K562 (cell line): ENCODE results near the gene PIGQ. TPM values are rescaled to one million over a fixed set of nuclear protein-coding genes. Genes with fewer than 3 reads are reported as not detected.
A peak's percentile ranks its signal among the peaks of the same experiment; 100 is the strongest.

Experiments used
- ATAC-seq: fragments of 200-7000 bp; cut with Tn5 transposase; 3 replicates; pipeline ENCODE4 v1.9.1; 2020; ENCODE audit warnings: moderate library complexity
- BruUV-seq: library from RNA; stranded (reverse); fragments of 400-500 nt; replicated peaks from 2 replicates; lab custom pipeline; 2021; lab: Mats Ljungman, UMichigan
- CTCF ChIA-PET: fragments of 300-600 bp; formaldehyde crosslinking; extraction: SDS; loops from one replicate; lab custom pipeline; 2021; ENCODE audit warnings: low intra/inter-chr PET ratio; lab: Yijun Ruan, JAX
- POLR2A ChIA-PET: fragments of 300-600, 350-650 bp; sonication (Branson Sonifier 250); formaldehyde crosslinking; extraction: SDS; loops from one replicate; lab custom pipeline; 2021; ENCODE audit warnings: antibody characterized with exemption, inconsistent platforms; lab: Yijun Ruan, JAX
- DNase-seq, 4 experiments: peaks; one replicate each; pipeline versions ENCODE4 v3.0.0 to v3.0.0-alpha.2; 2011 to 2018; ENCODE audit warnings: low spot score in 3 of 4, mixed read lengths in 3 of 4; ENCODE audit errors: extremely low read depth in 1 of 4
- FAIRE-seq: peaks from 2 replicates; lab custom pipeline; 2011; peaks lifted over from hg19 to GRCh38; lab: Jason Lieb, UNC
- H2AFZ ChIP-seq: 2 replicates; pipeline ENCODE4 v1.6.0; 2011; ENCODE audit warnings: low read depth, low read length, control low read depth, inconsistent platforms
- H3K27ac ChIP-seq: fragments of 200-600 bp; 3 replicates; pipeline ENCODE4 v1.8.0; 2011; ENCODE audit warnings: low read depth, mild to moderate bottlenecking, control low read depth, inconsistent platforms, low read length, moderate library complexity, mixed read lengths; ENCODE audit errors: extremely low read depth
- H3K27me3 ChIP-seq, 2 experiments: fragments of 300-600 bp in 1 of 2; 2 replicates in 1 of 2; 3 replicates in 1 of 2; pipeline versions ENCODE4 v1.6.0 to v1.8.0; 2011; ENCODE audit warnings: inconsistent platforms in 2 of 2, low read length in 2 of 2, mild to moderate bottlenecking in 1 of 2, mixed read lengths in 1 of 2, moderate library complexity in 1 of 2; ENCODE audit not compliant: control insufficient read depth in 2 of 2, insufficient read depth in 2 of 2
- H3K36me3 ChIP-seq: fragments of 300-600 bp; 3 replicates; pipeline ENCODE4 v1.8.0; 2011; ENCODE audit warnings: mild to moderate bottlenecking, low read length, inconsistent platforms; ENCODE audit not compliant: control insufficient read depth, insufficient read depth
- H3K4me1 ChIP-seq, 2 experiments: fragments of 200-600 bp in 1 of 2; replicated peaks in 1 of 2; 2 replicates in 1 of 2; 3 replicates in 1 of 2; pipeline versions ENCODE4 v1.5.1 to v1.8.0; 2011; ENCODE audit warnings: inconsistent platforms in 2 of 2, low read length in 2 of 2, mild to moderate bottlenecking in 1 of 2, mixed read lengths in 1 of 2, moderate library complexity in 1 of 2; ENCODE audit not compliant: control insufficient read depth in 2 of 2, insufficient read depth in 2 of 2
- H3K4me2 ChIP-seq: 2 replicates; pipeline ENCODE4 v1.6.1; 2011; ENCODE audit warnings: low read length, control low read depth, inconsistent platforms, mixed read lengths; ENCODE audit not compliant: insufficient read depth
- H3K4me3 ChIP-seq: fragments of 200-600 bp; sonication (generic), shearing (Covaris generic); 2 replicates; pipeline ENCODE4 v1.5.1; 2016; ENCODE audit warnings: control low read depth, inconsistent platforms
- H3K79me2 ChIP-seq: fragments of 200-600 bp; 3 replicates; pipeline ENCODE4 v1.8.0; 2011; ENCODE audit warnings: low read length, inconsistent platforms; ENCODE audit not compliant: control insufficient read depth, insufficient read depth
- H3K9ac ChIP-seq, 2 experiments: 2 replicates each; pipeline versions ENCODE4 v1.6.0 to v1.6.1; 2011; ENCODE audit warnings: low read depth in 2 of 2, low read length in 2 of 2, control low read depth in 1 of 2, inconsistent platforms in 1 of 2, mild to moderate bottlenecking in 1 of 2, mixed read lengths in 1 of 2; ENCODE audit not compliant: insufficient read depth in 1 of 2
- H3K9me1 ChIP-seq: one replicate; pipeline ENCODE4 v1.6.0; 2011; ENCODE audit warnings: inconsistent platforms, mild to moderate bottlenecking, low read length, moderate library complexity; ENCODE audit not compliant: control insufficient read depth, insufficient read depth
- H3K9me3 ChIP-seq: replicated peaks from 2 replicates; pipeline ENCODE4 v1.5.1; 2011; ENCODE audit warnings: low read depth, low read length, inconsistent platforms; ENCODE audit not compliant: control insufficient read depth, insufficient read depth
- H4K20me1 ChIP-seq: replicated peaks from 2 replicates; pipeline ENCODE4 v1.6.1; 2011; ENCODE audit warnings: low read length, inconsistent platforms, mixed read lengths; ENCODE audit not compliant: control insufficient read depth, insufficient read depth
- CBFA2T3 ChIP-seq: fragments of 450-650 bp; IDR thresholded peaks from 2 replicates; pipeline ENCODE4 v1.6.1; 2017
- CLOCK ChIP-seq: fragments of 250-450 bp; sonication (Bioruptor Pico); IDR thresholded peaks from 2 replicates; pipeline ENCODE4 v1.4.0; 2020; ENCODE audit warnings: mild to moderate bottlenecking, moderate library complexity, borderline replicate concordance
- NCOR1 ChIP-seq: fragments of 450-650 bp; IDR thresholded peaks from 2 replicates; pipeline ENCODE4 v1.6.1; 2016; ENCODE audit warnings: mild to moderate bottlenecking, moderate library complexity
- NR2C1 ChIP-seq, 2 experiments: fragments of 450-650 bp; IDR thresholded peaks; 2 replicates each; pipeline ENCODE4 v1.6.1; 2017; ENCODE audit warnings: mild to moderate bottlenecking in 2 of 2, antibody characterized with exemption in 1 of 2, inconsistent platforms in 1 of 2, missing compliant biosample characterization in 1 of 2, missing genetic modification characterization in 1 of 2
- NRF1 ChIP-seq, 2 experiments: fragments of 450-650 bp; IDR thresholded peaks in 1 of 2; conservative IDR thresholded peaks in 1 of 2; 2 replicates each; pipeline ENCODE4 v1.6.1; 2014; ENCODE audit warnings: mild to moderate bottlenecking in 2 of 2
- POLR2A ChIP-seq: fragments of 450-650 bp; conservative IDR thresholded peaks from 2 replicates; pipeline ENCODE4 v1.6.1; 2016
- SMAD4 ChIP-seq: fragments of 250-450 bp; sonication (Bioruptor Pico); conservative IDR thresholded peaks from 2 replicates; pipeline ENCODE4 v1.8.0; 2021; ENCODE audit warnings: inconsistent platforms, mild to moderate bottlenecking, moderate library complexity
- SMC3 ChIP-seq: conservative IDR thresholded peaks from 2 replicates; pipeline ENCODE4 v1.6.1; 2011; ENCODE audit warnings: low read depth, low read length, improper control_type of control experiment; ENCODE audit not compliant: insufficient read depth
- SUPT5H ChIP-seq: fragments of 450-650 bp; IDR thresholded peaks from 2 replicates; pipeline ENCODE4 v1.6.1; 2016
- ZBTB17 ChIP-seq: fragments of 450-650 bp; formaldehyde crosslinking; IDR thresholded peaks from 2 replicates; pipeline ENCODE4 v1.4.0; 2020; ENCODE audit warnings: mild to moderate bottlenecking
- ZBTB2 ChIP-seq: fragments of 450-650 bp; IDR thresholded peaks from 2 replicates; pipeline ENCODE4 v1.6.1; 2016; ENCODE audit warnings: antibody characterized with exemption
- ZBTB7A ChIP-seq: IDR thresholded peaks from 2 replicates; pipeline ENCODE4 v1.6.1; 2011; ENCODE audit warnings: low read depth, mild to moderate bottlenecking, low read length, moderate library complexity, borderline replicate concordance; ENCODE audit not compliant: control insufficient read depth
- ZNF592 ChIP-seq: fragments of 450-650 bp; IDR thresholded peaks from 2 replicates; pipeline ENCODE4 v1.6.1; 2017; ENCODE audit warnings: antibody characterized with exemption, mild to moderate bottlenecking
- WGBS: fragments of 100-300 bp; shearing (Covaris generic); methylation state at CpG from one replicate; pipeline ENCODE4 v1.1.6; 2016; ENCODE audit warnings: low coverage, mixed read lengths; ENCODE audit not compliant: insufficient coverage; ENCODE audit errors: missing lambda C conversion rate; 5-methylcytosine and 5-hydroxymethylcytosine counted together
- in situ Hi-C: fragments of 300-500 bp; cut with MboI; formaldehyde crosslinking; loops from 4 replicates; pipeline ENCODE4 v1.15.0; 2018; ENCODE audit warnings: inconsistent platforms, mixed read lengths
- intact Hi-C: fragments of 100-400 bp; cut with micrococcal nuclease; formaldehyde crosslinking; loops from 2 replicates; pipeline ENCODE4 v1.14.2; 2022
- polyA plus RNA-seq, 8 experiments: library from polyadenylated mRNA; depleted of rRNA in 4 of 8; stranded (reverse) in 5 of 8; unstranded in 3 of 8; fragments of >200 nt; fragmentation: Nextera tagmentation in 2 of 8; fragmentation: Illumina TruSeq in 1 of 8; extraction: Ambion mirVana in 2 of 8; extraction: Trizol in 1 of 8; gene quantifications; 2 replicates each; pipeline versions ENCODE4 v1.2.1 to v1.2.3, GENCODE V29; 2011 to 2014; ENCODE audit warnings: inconsistent platforms in 1 of 8, missing spikeins in 1 of 8
- total RNA-seq, 7 experiments: library from RNA; depleted of rRNA in 6 of 7; stranded (reverse); fragments of >200 nt in 6 of 7; fragmentation: Illumina TruSeq in 2 of 7; extraction: Trizol in 2 of 7; gene quantifications; 2 replicates each; pipeline versions ENCODE4 v1.2.1 to v1.2.3, GENCODE V29; 2011 to 2021; ENCODE audit warnings: low replicate concordance in 1 of 7

The PIGQ gene
- total and polyA plus RNA-seq, 9 of the 15 experiments (the other 6 are each of a cell fraction or from before 2014, with no cell fraction given): 0.20 to 49.6 (median 11.7) TPM

- WGBS: 6% methylated on average over 5 of the region's 11 CpGs
- peak; percentile 86 for FAIRE-seq
- in situ Hi-C loops: no loop called here
- 0 out of 2 replicates have a peak, but pooled peaks have one; percentile 14 for TF ChIP-seq ZBTB17 (CRISPR knock-in tag)
- TF ChIP-seq NR2C1 (IDR thresholded peaks at IDR 0.05): peak; percentile 92
- TF ChIP-seq NR2C1 (tag; IDR thresholded peaks at IDR 0.05): peak; percentile 94
- TF ChIP-seq ZBTB2: peak; percentile 47; the same call in 1 of the 2 replicates
- TF ChIP-seq SMC3: no peak
- TF ChIP-seq CLOCK: no peak
- 0 out of 2 replicates have a peak, but pooled peaks have one; percentile 42 for TF ChIP-seq SUPT5H
- TF ChIP-seq POLR2A: 0 out of 2 replicates have a peak, but pooled peaks have one; percentile 36
- peak; percentile 69; the same call in 1 of the 2 replicates for TF ChIP-seq ZBTB7A
- TF ChIP-seq SMAD4: peak; percentile 59
- peak; percentile 36 for TF ChIP-seq CBFA2T3
- TF ChIP-seq NRF1 (conservative IDR thresholded peaks at IDR 0.05 in 1 of 2, IDR thresholded peaks at IDR 0.05 in 1 of 2): no peak; a peak in 1 of 4 replicates
- peak; percentile 65 for TF ChIP-seq NCOR1
- peak; percentile 71 for TF ChIP-seq ZNF592
Measured at GRCh38 chr16:629833-630248, 60.1 kb downstream of the PIGQ start.

More at GRCh38 chr16:629833-630248, 60.1 kb downstream of the PIGQ start:
- no TSS peak for BruUV-seq
- Histone ChIP-seq H3K27ac (peak overlapping the region; percentile 64; the same call in 2 of the 3 replicates), H3K79me2 (peaks cover 6% of the 10 kb centered on the region), H3K27me3 (no peaks in the 10 kb centered on the region), H3K9me1 (no peaks in the 10 kb centered on the region), H3K4me3 (no peak overlapping the region), H2AFZ (no peak overlapping the region), H3K4me1 (peaks cover 21 to 97% of the 10 kb centered on the region in 2 experiments), H3K9me3 (no peaks in the 10 kb centered on the region), H4K20me1 (no peaks in the 10 kb centered on the region), H3K4me2 (peak overlapping the region; percentile 35; the same call in 1 of the 2 replicates), H3K36me3 (peaks cover 44% of the 10 kb centered on the region; the same call in 2 of the 3 replicates), H3K9ac (peak overlapping the region; percentile 35 to 84; a peak in 2 of 4 replicates)
- peak; percentile 80 for ATAC-seq
- intact Hi-C loops: no loop called here
- CTCF ChIA-PET: no interaction called here
- POLR2A ChIA-PET: interaction anchor here (0.9 kb wide), 1 partner anchor 41 kb away, joined by 4 read pairs; no protein-coding TSS in a partner anchor
- DNase-seq: peak; percentile 74 to 91 (median 82)
